K562 (cell line): ENCODE data around the gene IMPACT. TPM values are rescaled to one million over a fixed set of nuclear protein-coding genes. Genes with fewer than 3 reads are reported as not detected.
A peak's percentile ranks its signal among the peaks of the same experiment; 100 is the strongest.

Experiments
- ATAC-seq: fragments of 200-7000 bp; cut with Tn5 transposase; 3 replicates; pipeline ENCODE4 v1.9.1; 2020; ENCODE audit warnings: moderate library complexity
- BruUV-seq: library from RNA; stranded (reverse); fragments of 400-500 nt; replicated peaks from 2 replicates; lab custom pipeline; 2021; lab: Mats Ljungman, UMichigan
- CTCF ChIA-PET: fragments of 300-600 bp; formaldehyde crosslinking; extraction: SDS; loops from one replicate; lab custom pipeline; 2021; ENCODE audit warnings: low intra/inter-chr PET ratio; lab: Yijun Ruan, JAX
- POLR2A ChIA-PET: fragments of 300-600, 350-650 bp; sonication (Branson Sonifier 250); formaldehyde crosslinking; extraction: SDS; loops from one replicate; lab custom pipeline; 2021; ENCODE audit warnings: antibody characterized with exemption, inconsistent platforms; lab: Yijun Ruan, JAX
- DNase-seq, 4 experiments: peaks; one replicate each; pipeline versions ENCODE4 v3.0.0 to v3.0.0-alpha.2; 2011 to 2018; ENCODE audit warnings: low spot score in 3 of 4, mixed read lengths in 3 of 4; ENCODE audit errors: extremely low read depth in 1 of 4
- FAIRE-seq: peaks from 2 replicates; lab custom pipeline; 2011; peaks lifted over from hg19 to GRCh38; lab: Jason Lieb, UNC
- H2AFZ ChIP-seq: 2 replicates; pipeline ENCODE4 v1.6.0; 2011; ENCODE audit warnings: low read depth, low read length, control low read depth, inconsistent platforms
- H3K27ac ChIP-seq: fragments of 200-600 bp; 3 replicates; pipeline ENCODE4 v1.8.0; 2011; ENCODE audit warnings: low read depth, mild to moderate bottlenecking, control low read depth, inconsistent platforms, low read length, moderate library complexity, mixed read lengths; ENCODE audit errors: extremely low read depth
- H3K27me3 ChIP-seq, 2 experiments: fragments of 300-600 bp in 1 of 2; 2 replicates in 1 of 2; 3 replicates in 1 of 2; pipeline versions ENCODE4 v1.6.0 to v1.8.0; 2011; ENCODE audit warnings: inconsistent platforms in 2 of 2, low read length in 2 of 2, mild to moderate bottlenecking in 1 of 2, mixed read lengths in 1 of 2, moderate library complexity in 1 of 2; ENCODE audit not compliant: control insufficient read depth in 2 of 2, insufficient read depth in 2 of 2
- H3K36me3 ChIP-seq: fragments of 300-600 bp; 3 replicates; pipeline ENCODE4 v1.8.0; 2011; ENCODE audit warnings: mild to moderate bottlenecking, low read length, inconsistent platforms; ENCODE audit not compliant: control insufficient read depth, insufficient read depth
- H3K4me1 ChIP-seq, 2 experiments: fragments of 200-600 bp in 1 of 2; replicated peaks in 1 of 2; 2 replicates in 1 of 2; 3 replicates in 1 of 2; pipeline versions ENCODE4 v1.5.1 to v1.8.0; 2011; ENCODE audit warnings: inconsistent platforms in 2 of 2, low read length in 2 of 2, mild to moderate bottlenecking in 1 of 2, mixed read lengths in 1 of 2, moderate library complexity in 1 of 2; ENCODE audit not compliant: control insufficient read depth in 2 of 2, insufficient read depth in 2 of 2
- H3K4me2 ChIP-seq: 2 replicates; pipeline ENCODE4 v1.6.1; 2011; ENCODE audit warnings: low read length, control low read depth, inconsistent platforms, mixed read lengths; ENCODE audit not compliant: insufficient read depth
- H3K4me3 ChIP-seq: fragments of 200-600 bp; sonication (generic), shearing (Covaris generic); 2 replicates; pipeline ENCODE4 v1.5.1; 2016; ENCODE audit warnings: control low read depth, inconsistent platforms
- H3K79me2 ChIP-seq: fragments of 200-600 bp; 3 replicates; pipeline ENCODE4 v1.8.0; 2011; ENCODE audit warnings: low read length, inconsistent platforms; ENCODE audit not compliant: control insufficient read depth, insufficient read depth
- H3K9ac ChIP-seq, 2 experiments: 2 replicates each; pipeline versions ENCODE4 v1.6.0 to v1.6.1; 2011; ENCODE audit warnings: low read depth in 2 of 2, low read length in 2 of 2, control low read depth in 1 of 2, inconsistent platforms in 1 of 2, mild to moderate bottlenecking in 1 of 2, mixed read lengths in 1 of 2; ENCODE audit not compliant: insufficient read depth in 1 of 2
- H3K9me1 ChIP-seq: one replicate; pipeline ENCODE4 v1.6.0; 2011; ENCODE audit warnings: inconsistent platforms, mild to moderate bottlenecking, low read length, moderate library complexity; ENCODE audit not compliant: control insufficient read depth, insufficient read depth
- H3K9me3 ChIP-seq: replicated peaks from 2 replicates; pipeline ENCODE4 v1.5.1; 2011; ENCODE audit warnings: low read depth, low read length, inconsistent platforms; ENCODE audit not compliant: control insufficient read depth, insufficient read depth
- H4K20me1 ChIP-seq: replicated peaks from 2 replicates; pipeline ENCODE4 v1.6.1; 2011; ENCODE audit warnings: low read length, inconsistent platforms, mixed read lengths; ENCODE audit not compliant: control insufficient read depth, insufficient read depth
- ARNT ChIP-seq, 2 experiments: fragments of 450-650 bp; IDR thresholded peaks; 2 replicates each; pipeline ENCODE4 v1.6.1; 2016; ENCODE audit warnings: mild to moderate bottlenecking in 1 of 2
- BMI1 ChIP-seq: fragments of 150-350 bp; IDR thresholded peaks from 2 replicates; pipeline ENCODE4 v1.6.1; 2014; ENCODE audit warnings: low read length
- GTF2F1 ChIP-seq: IDR thresholded peaks from 2 replicates; pipeline ENCODE4 v1.6.1; 2011; ENCODE audit warnings: low read depth, low read length, improper control_type of control experiment
- RFX5 ChIP-seq: IDR thresholded peaks from 2 replicates; pipeline ENCODE4 v1.6.1; 2011; ENCODE audit warnings: low read depth, mild to moderate bottlenecking, improper control_type of control experiment, low read length
- SPI1 ChIP-seq: IDR thresholded peaks from 2 replicates; pipeline ENCODE4 v1.6.1; 2011; ENCODE audit warnings: low read depth, low read length, control low read depth, borderline replicate concordance
- SRSF7 ChIP-seq: fragments of 200-400 bp; formaldehyde crosslinking; optimal IDR thresholded peaks from 2 replicates; pipeline ENCODE3; 2017; ENCODE audit warnings: mild to moderate bottlenecking, low read depth, low read length
- TCF3 ChIP-seq: sonication (generic); formaldehyde crosslinking; IDR thresholded peaks from 2 replicates; pipeline ENCODE4 v1.4.0; 2020; ENCODE audit warnings: mild to moderate bottlenecking, missing genetic modification reagents
- TRIM28 ChIP-seq: fragments of 450-650 bp; IDR thresholded peaks from 2 replicates; pipeline ENCODE4 v1.6.1; 2017
- ZNF282 ChIP-seq: sonication (generic); formaldehyde crosslinking; IDR thresholded peaks from 2 replicates; pipeline ENCODE4 v1.8.1; 2023; ENCODE audit warnings: missing genetic modification reagents
- ZNF780A ChIP-seq: fragments of 250-450 bp; sonication (Bioruptor Pico); IDR thresholded peaks from 2 replicates; pipeline ENCODE4 v1.5.0; 2021; ENCODE audit warnings: mild to moderate bottlenecking
- WGBS: fragments of 100-300 bp; shearing (Covaris generic); methylation state at CpG from one replicate; pipeline ENCODE4 v1.1.6; 2016; ENCODE audit warnings: low coverage, mixed read lengths; ENCODE audit not compliant: insufficient coverage; ENCODE audit errors: missing lambda C conversion rate; 5-methylcytosine and 5-hydroxymethylcytosine counted together
- in situ Hi-C: fragments of 300-500 bp; cut with MboI; formaldehyde crosslinking; loops from 4 replicates; pipeline ENCODE4 v1.15.0; 2018; ENCODE audit warnings: inconsistent platforms, mixed read lengths
- intact Hi-C: fragments of 100-400 bp; cut with micrococcal nuclease; formaldehyde crosslinking; loops from 2 replicates; pipeline ENCODE4 v1.14.2; 2022
- polyA plus RNA-seq, 8 experiments: library from polyadenylated mRNA; depleted of rRNA in 4 of 8; stranded (reverse) in 5 of 8; unstranded in 3 of 8; fragments of >200 nt; fragmentation: Nextera tagmentation in 2 of 8; fragmentation: Illumina TruSeq in 1 of 8; extraction: Ambion mirVana in 2 of 8; extraction: Trizol in 1 of 8; gene quantifications; 2 replicates each; pipeline versions ENCODE4 v1.2.1 to v1.2.3, GENCODE V29; 2011 to 2014; ENCODE audit warnings: inconsistent platforms in 1 of 8, missing spikeins in 1 of 8
- total RNA-seq, 7 experiments: library from RNA; depleted of rRNA in 6 of 7; stranded (reverse); fragments of >200 nt in 6 of 7; fragmentation: Illumina TruSeq in 2 of 7; extraction: Trizol in 2 of 7; gene quantifications; 2 replicates each; pipeline versions ENCODE4 v1.2.1 to v1.2.3, GENCODE V29; 2011 to 2021; ENCODE audit warnings: low replicate concordance in 1 of 7
- TF ChIP-seq, protein P1 (sequence below): fragments of 450-650 bp; formaldehyde crosslinking; IDR thresholded peaks from 2 replicates; pipeline ENCODE4 v1.4.0; 2022; ENCODE audit warnings: missing genetic modification characterization

Gene IMPACT
- total and polyA plus RNA-seq, 9 of the 15 experiments (the other 6 are each of a cell fraction or from before 2014, with no cell fraction given), result 4.7 to 7.6 (median 5.8) TPM

DNA sequence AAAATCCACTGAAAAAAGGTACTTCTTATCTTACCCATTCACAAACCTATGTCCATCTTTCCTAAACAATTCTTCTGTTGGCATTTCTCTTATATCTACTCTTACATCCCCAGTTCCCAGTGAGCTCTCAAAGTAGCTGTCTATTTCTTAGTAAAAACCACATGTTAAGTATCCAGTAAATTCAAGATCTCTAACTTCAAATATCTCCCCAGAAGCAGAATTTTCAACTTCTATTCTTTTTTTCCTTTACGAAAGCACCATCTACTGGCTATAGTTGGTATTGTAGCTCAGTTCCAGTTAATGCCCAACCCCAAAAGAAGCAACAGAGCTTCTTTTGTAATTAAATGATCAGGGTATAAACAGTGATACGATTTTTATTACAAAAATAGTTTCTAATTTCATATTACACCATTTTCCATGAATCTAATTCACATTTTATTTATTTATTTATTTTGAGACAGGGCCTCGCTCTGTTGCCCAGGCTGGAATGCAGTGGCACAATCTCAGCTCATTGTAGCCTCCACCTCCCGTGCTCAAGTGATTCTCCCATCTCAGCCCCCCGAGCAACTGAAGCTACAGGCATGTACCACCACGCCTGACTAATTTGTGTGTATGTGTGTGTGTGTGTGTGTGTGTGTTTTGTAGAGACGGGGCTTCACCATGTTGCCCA, 62.5 kb downstream of the IMPACT start (continued):
- TF ChIP-seq, protein P1, sequence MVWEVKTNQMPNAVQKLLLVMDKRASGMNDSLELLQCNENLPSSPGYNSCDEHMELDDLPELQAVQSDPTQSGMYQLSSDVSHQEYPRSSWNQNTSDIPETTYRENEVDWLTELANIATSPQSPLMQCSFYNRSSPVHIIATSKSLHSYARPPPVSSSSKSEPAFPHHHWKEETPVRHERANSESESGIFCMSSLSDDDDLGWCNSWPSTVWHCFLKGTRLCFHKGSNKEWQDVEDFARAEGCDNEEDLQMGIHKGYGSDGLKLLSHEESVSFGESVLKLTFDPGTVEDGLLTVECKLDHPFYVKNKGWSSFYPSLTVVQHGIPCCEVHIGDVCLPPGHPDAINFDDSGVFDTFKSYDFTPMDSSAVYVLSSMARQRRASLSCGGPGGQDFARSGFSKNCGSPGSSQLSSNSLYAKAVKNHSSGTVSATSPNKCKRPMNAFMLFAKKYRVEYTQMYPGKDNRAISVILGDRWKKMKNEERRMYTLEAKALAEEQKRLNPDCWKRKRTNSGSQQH, result no peak
- TF ChIP-seq GTF2F1 (no peak), RFX5 (no peak), ZNF282 (CRISPR knock-in tag) (no peak), SRSF7 (no peak)

DNA sequence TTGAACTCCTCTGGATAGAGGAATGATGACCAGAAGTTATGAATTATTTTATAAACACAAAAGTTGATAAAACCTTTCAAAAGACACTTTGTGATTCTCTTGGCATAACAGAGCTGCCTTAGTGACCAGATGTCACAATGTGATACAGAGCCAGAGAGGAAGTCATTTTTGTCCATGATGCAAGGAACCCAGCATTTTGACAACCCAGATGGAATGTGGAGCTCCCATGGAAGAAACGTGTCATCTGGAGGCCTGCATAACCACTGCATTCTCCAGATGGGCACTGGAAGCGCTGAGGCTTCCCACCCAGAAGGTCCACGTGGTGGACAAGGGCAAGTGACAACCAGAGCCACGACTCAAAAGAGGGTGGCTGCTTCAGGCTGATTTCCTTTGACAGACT, 64.1 kb downstream of the IMPACT start:
- Histone ChIP-seq H3K9me3 (no peaks in the 10 kb centered on the region), H3K79me2 (no peaks in the 10 kb centered on the region), H3K27me3 (peaks cover 0 to 15% of the 10 kb centered on the region in 2 experiments; a peak in 1 of 5 replicates), H3K9me1 (no peaks in the 10 kb centered on the region), H2AFZ (no peak overlapping the region; the same call in 1 of the 2 replicates), H4K20me1 (no peaks in the 10 kb centered on the region), H3K4me2 (no peak overlapping the region), H3K4me3 (no peak overlapping the region), H3K27ac (no peak overlapping the region), H3K36me3 (no peaks in the 10 kb centered on the region), H3K9ac (no peak overlapping the region), H3K4me1 (no peaks in the 10 kb centered on the region)
- ATAC-seq (no peak), DNase-seq (no peak), FAIRE-seq (no peak)
- POLR2A ChIA-PET, result interaction anchor here (0.8 kb wide), 1 partner anchor 13 kb away, joined by 3 read pairs; no protein-coding TSS in a partner anchor
- in situ Hi-C loops (no loop called here), intact Hi-C loops (loop anchor here (10.0 kb wide), 1 partner anchor 666 kb away; no protein-coding TSS in a partner anchor)
- WGBS, result 0% methylated on average over 4 of the region's 4 CpGs
- BruUV-seq, result no TSS peak
- TF ChIP-seq TRIM28 (no peak), SPI1 (peak; percentile 24; the same call in 1 of the 2 replicates), ZNF780A (no peak), ARNT (IDR thresholded peaks at IDR 0.05) (no peak), BMI1 (no peak), TCF3 (CRISPR knock-in tag) (no peak)
- TF ChIP-seq, all 486 proteins: peak for 1
- CTCF ChIA-PET, result no interaction called here
